GM12878 (cell line): ENCODE results near the gene FAM20A. TPM values are rescaled to one million over a fixed set of nuclear protein-coding genes. Genes with fewer than 3 reads are reported as not detected.

Experiments
- ATAC-seq: fragments of 200-7000 bp; cut with Tn5 transposase; 3 replicates; pipeline ENCODE4 v1.9.1; 2020; ENCODE audit warnings: mild to moderate bottlenecking, moderate library complexity
- BruUV-seq: library from RNA; stranded (reverse); fragments of 400-500 nt; replicated peaks from 2 replicates; lab custom pipeline; 2021; lab: Mats Ljungman, UMichigan
- CTCF ChIA-PET: fragments of 300-600 bp; sonication (Branson Sonifier 250); formaldehyde crosslinking; extraction: SDS; loops from one replicate; lab custom pipeline; 2021; ENCODE audit warnings: inconsistent platforms; lab: Yijun Ruan, JAX
- POLR2A ChIA-PET: fragments of 350-600 bp; formaldehyde crosslinking; extraction: SDS; loops from one replicate; lab custom pipeline; 2021; ENCODE audit warnings: inconsistent platforms; lab: Charles Lee
- RAD21 ChIA-PET: fragments of 300-600 bp; sonication (Branson Sonifier 250); formaldehyde crosslinking; loops from one replicate; lab custom pipeline; 2023; ENCODE audit warnings: antibody characterized with exemption; ENCODE audit not compliant: unreplicated experiment; lab: Charles Lee
- SMC1A ChIA-PET: fragments of 300-600 bp; sonication (Branson Sonifier 250); formaldehyde crosslinking; loops from one replicate; lab custom pipeline; 2023; ENCODE audit not compliant: unreplicated experiment, uncharacterized antibody; lab: Charles Lee
- DNase-seq: peaks from one replicate; pipeline ENCODE4 v3.0.0-alpha.2; 2011; ENCODE audit warnings: low read depth, low spot score
- FAIRE-seq: peaks from 3 replicates; lab custom pipeline; 2011; peaks lifted over from hg19 to GRCh38; lab: Jason Lieb, UNC
- H2AFZ ChIP-seq: 2 replicates; pipeline ENCODE4 v1.6.0; 2011; ENCODE audit warnings: low read depth, low read length, control low read depth; ENCODE audit not compliant: control insufficient read depth
- H3K27ac ChIP-seq: 2 replicates; pipeline ENCODE4 v1.5.1; 2011; ENCODE audit warnings: control low read depth; ENCODE audit not compliant: control insufficient read depth, insufficient read depth
- H3K27me3 ChIP-seq, 2 experiments: replicated peaks in 1 of 2; 2 replicates each; pipeline versions ENCODE4 v1.6.0 to v1.6.1; 2011; ENCODE audit warnings: low read length in 1 of 2; ENCODE audit not compliant: control insufficient read depth in 2 of 2, insufficient read depth in 2 of 2
- H3K36me3 ChIP-seq, 2 experiments: 2 replicates each; pipeline ENCODE4 v1.5.1; 2011; ENCODE audit warnings: low read length in 1 of 2; ENCODE audit not compliant: control insufficient read depth in 2 of 2, insufficient read depth in 2 of 2
- H3K4me1 ChIP-seq: 2 replicates; pipeline ENCODE4 v1.6.1; 2011; ENCODE audit warnings: mild to moderate bottlenecking, low read length, moderate library complexity, mixed read lengths; ENCODE audit not compliant: control insufficient read depth, insufficient read depth
- H3K4me2 ChIP-seq: 2 replicates; pipeline ENCODE4 v1.6.0; 2011; ENCODE audit warnings: control low read depth; ENCODE audit not compliant: control insufficient read depth, insufficient read depth
- H3K4me3 ChIP-seq: fragments of 200-600 bp; sonication (generic); 2 replicates; pipeline ENCODE4 v1.5.1; 2016
- H3K79me2 ChIP-seq: 2 replicates; pipeline ENCODE4 v1.6.0; 2011; ENCODE audit warnings: low read length; ENCODE audit not compliant: control insufficient read depth, insufficient read depth
- H3K9ac ChIP-seq: 2 replicates; pipeline ENCODE4 v1.8.0; 2011; ENCODE audit warnings: low read length, control low read depth, mixed read lengths; ENCODE audit not compliant: control insufficient read depth, insufficient read depth
- H3K9me3 ChIP-seq: replicated peaks from 3 replicates; pipeline ENCODE4 v1.5.1; 2011; ENCODE audit warnings: mild to moderate bottlenecking, low read length; ENCODE audit not compliant: control insufficient read depth, insufficient read depth
- H4K20me1 ChIP-seq: 2 replicates; pipeline ENCODE4 v1.6.0; 2011; ENCODE audit not compliant: control insufficient read depth, insufficient read depth
- CEBPB ChIP-seq, 2 experiments: fragments of 150-350 bp in 1 of 2; IDR thresholded peaks; 2 replicates each; pipeline ENCODE4 v1.6.1; 2012 to 2014; ENCODE audit warnings: low read depth in 2 of 2, low read length in 2 of 2, borderline replicate concordance in 1 of 2, inconsistent platforms in 1 of 2
- ESRRA ChIP-seq: IDR thresholded peaks from 2 replicates; pipeline ENCODE4 v1.6.1; 2012; ENCODE audit warnings: mild to moderate bottlenecking, low read length, improper control_type of control experiment
- HDAC2 ChIP-seq: fragments of 200-600 bp; sonication (generic); IDR thresholded peaks from 2 replicates; pipeline ENCODE4 v1.6.1; 2017
- MEF2B ChIP-seq: fragments of 450-650 bp; IDR thresholded peaks from 2 replicates; pipeline ENCODE4 v1.6.1; 2018; ENCODE audit warnings: mild to moderate bottlenecking, moderate library complexity; ENCODE audit not compliant: partially characterized antibody, poor library complexity, severe bottlenecking
- NBN ChIP-seq: fragments of 450-650 bp; IDR thresholded peaks from 2 replicates; pipeline ENCODE4 v1.6.1; 2016
- NR2F1 ChIP-seq: fragments of 450-650 bp; conservative IDR thresholded peaks from 2 replicates; pipeline ENCODE4 v1.6.1; 2017; ENCODE audit warnings: mild to moderate bottlenecking
- NRF1 ChIP-seq: conservative IDR thresholded peaks from 2 replicates; pipeline ENCODE4 v1.6.1; 2011; ENCODE audit warnings: mild to moderate bottlenecking, low read depth, low read length, improper control_type of control experiment
- POU2F2 ChIP-seq: IDR thresholded peaks from 3 replicates; pipeline ENCODE4 v1.6.1; 2011; ENCODE audit warnings: low read depth, mild to moderate bottlenecking, low read length, borderline replicate concordance
- TBL1XR1 ChIP-seq: IDR thresholded peaks from 2 replicates; pipeline ENCODE4 v1.6.1; 2012; ENCODE audit warnings: low read depth, low read length, improper control_type of control experiment
- TCF3 ChIP-seq: IDR thresholded peaks from 2 replicates; pipeline ENCODE4 v1.6.1; 2012; ENCODE audit warnings: low read depth, mild to moderate bottlenecking, low read length, borderline replicate concordance; ENCODE audit not compliant: insufficient read depth
- ZBED1 ChIP-seq: IDR thresholded peaks from 2 replicates; pipeline ENCODE4 v1.6.1; 2016; ENCODE audit warnings: borderline replicate concordance
- ZNF207 ChIP-seq: fragments of 450-650 bp; IDR thresholded peaks from 2 replicates; pipeline ENCODE4 v1.6.1; 2014; ENCODE audit warnings: antibody characterized with exemption, mild to moderate bottlenecking, borderline replicate concordance
- WGBS: methylation state at CpG from one replicate; pipeline ENCODE4 v1.1.6; 2016; ENCODE audit warnings: low lambda C conversion rate; ENCODE audit not compliant: insufficient replicate concordance, insufficient coverage; ENCODE audit errors: missing lambda C conversion rate; 5-methylcytosine and 5-hydroxymethylcytosine counted together
- in situ Hi-C: fragments of 300-500 bp; cut with MboI; formaldehyde crosslinking; loops from 9 replicates; pipeline ENCODE4 v1.14.3; 2018; ENCODE audit warnings: mixed read lengths
- intact Hi-C: fragments of 100-400 bp; cut with micrococcal nuclease; formaldehyde crosslinking; loops from one replicate; pipeline ENCODE4 v1.14.2; 2022; ENCODE audit not compliant: unreplicated experiment
- polyA plus RNA-seq, 11 experiments: library from polyadenylated mRNA; depleted of rRNA in 4 of 11; unstranded in 6 of 11; stranded (reverse) in 5 of 11; fragments of >200 nt; fragmentation: Nextera tagmentation in 4 of 11; fragmentation: Illumina TruSeq in 1 of 11; extraction: Ambion mirVana in 4 of 11; extraction: Trizol in 1 of 11; gene quantifications; 1 replicate in 1 of 11; 2 replicates in 10 of 11; pipeline versions ENCODE4 v1.2.1 to v1.2.3, GENCODE V29; 2011 to 2016; ENCODE audit warnings: inconsistent platforms in 2 of 11, missing spikeins in 2 of 11, low read depth in 1 of 11
- total RNA-seq, 4 experiments: library from RNA; depleted of rRNA in 3 of 4; stranded (reverse); fragments of >200 nt in 3 of 4; fragmentation: Illumina TruSeq in 1 of 4; extraction: Trizol in 1 of 4; gene quantifications; 2 replicates each; pipeline versions ENCODE4 v1.2.1 to v1.2.3, GENCODE V29; 2013 to 2021
- TF ChIP-seq, protein P1 (sequence below): fragments of 450-650 bp; IDR thresholded peaks from 2 replicates; pipeline ENCODE4 v1.6.1; 2017; ENCODE audit warnings: borderline replicate concordance
- TF ChIP-seq, protein P2 (sequence below): IDR thresholded peaks from 2 replicates; pipeline ENCODE4 v1.6.1; 2011; ENCODE audit warnings: borderline replicate concordance, low read depth, mild to moderate bottlenecking, moderate library complexity, mixed read lengths, low read length; ENCODE audit not compliant: insufficient read depth; ENCODE audit errors: extremely low read length
- TF ChIP-seq, protein P3 (sequence below): fragments of 450-650 bp; formaldehyde crosslinking; IDR thresholded peaks from 2 replicates; pipeline ENCODE4 v1.4.0; 2020; ENCODE audit warnings: mild to moderate bottlenecking, moderate library complexity

Gene FAM20A
- total and polyA plus RNA-seq, 10 of the 15 experiments (the other 5 are each of a cell fraction or from before 2014, with no cell fraction given): 0.13 TPM; not detected in 9

DNA sequence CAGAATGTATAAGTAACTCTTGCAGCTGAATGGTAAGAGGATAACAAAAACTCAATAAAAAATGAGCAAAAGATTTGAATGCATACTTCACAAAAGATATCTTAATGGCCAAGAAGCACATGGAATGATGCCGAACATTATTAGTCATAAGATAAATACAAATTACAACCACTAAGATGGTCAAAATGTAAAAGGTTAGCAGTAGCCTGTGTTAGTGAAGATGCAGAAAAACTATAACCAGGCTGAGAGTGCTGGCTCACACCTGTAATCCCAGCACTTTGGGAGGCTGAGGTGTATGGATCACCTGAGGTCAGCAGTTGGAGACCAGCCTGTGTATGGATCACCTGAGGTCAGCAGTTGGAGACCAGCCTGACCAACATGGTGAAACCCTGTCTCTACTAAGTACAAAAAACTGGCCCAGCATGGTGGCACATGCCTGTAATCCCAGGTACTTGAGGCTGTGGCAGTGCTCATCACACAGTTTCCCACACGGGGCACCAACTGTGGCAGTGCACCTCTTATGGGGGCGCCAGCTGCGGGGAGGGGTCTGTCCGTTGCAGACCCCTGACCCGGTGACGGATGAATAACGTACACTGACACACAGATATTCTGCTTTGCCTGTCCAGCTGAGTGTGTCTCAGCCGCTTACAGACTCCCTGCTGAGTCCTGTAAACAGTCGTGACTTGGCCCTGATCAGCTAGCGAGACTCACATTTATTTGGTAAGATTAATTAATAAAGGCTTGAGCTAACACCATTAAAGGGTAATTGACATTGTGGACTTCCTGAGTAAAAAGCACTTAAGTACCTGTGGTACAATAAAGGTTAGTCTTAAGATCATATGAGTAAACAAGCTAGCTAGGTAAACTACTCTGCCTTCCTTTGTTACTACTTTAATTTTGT is 45.7 kb upstream of the FAM20A start:
- H2AFZ ChIP-seq: no peak overlapping the region
- H3K4me3 ChIP-seq: no peak overlapping the region
- ChIA-PET RAD21 (no interaction called here), CTCF (interaction anchor here (0.8 kb wide), 1 partner anchor 32 kb away, joined by 3 read pairs; no protein-coding TSS in a partner anchor), POLR2A (no interaction called here), SMC1A (no interaction called here)
- H3K36me3 ChIP-seq: no peaks in the 10 kb centered on the region
- H3K4me2 ChIP-seq: no peak overlapping the region
- WGBS: 48% methylated on average over 11 of the region's 11 CpGs
- H3K9me3 ChIP-seq: no peaks in the 10 kb centered on the region
- DNase-seq (no peak), ATAC-seq (no peak), FAIRE-seq (no peak)
- in situ Hi-C loops: no loop called here
- H4K20me1 ChIP-seq: no peaks in the 10 kb centered on the region
- intact Hi-C loops: no loop called here
- BruUV-seq: no TSS peak
- H3K27me3 ChIP-seq: no peaks in the 10 kb centered on the region
- H3K9ac ChIP-seq: no peak overlapping the region
- H3K4me1 ChIP-seq: no peaks in the 10 kb centered on the region
- H3K79me2 ChIP-seq: no peaks in the 10 kb centered on the region
- no peak overlapping the region for H3K27ac ChIP-seq
- TF ChIP-seq NBN: no peak
- no peak for TF ChIP-seq NR2F1
- TF ChIP-seq, protein P1, sequence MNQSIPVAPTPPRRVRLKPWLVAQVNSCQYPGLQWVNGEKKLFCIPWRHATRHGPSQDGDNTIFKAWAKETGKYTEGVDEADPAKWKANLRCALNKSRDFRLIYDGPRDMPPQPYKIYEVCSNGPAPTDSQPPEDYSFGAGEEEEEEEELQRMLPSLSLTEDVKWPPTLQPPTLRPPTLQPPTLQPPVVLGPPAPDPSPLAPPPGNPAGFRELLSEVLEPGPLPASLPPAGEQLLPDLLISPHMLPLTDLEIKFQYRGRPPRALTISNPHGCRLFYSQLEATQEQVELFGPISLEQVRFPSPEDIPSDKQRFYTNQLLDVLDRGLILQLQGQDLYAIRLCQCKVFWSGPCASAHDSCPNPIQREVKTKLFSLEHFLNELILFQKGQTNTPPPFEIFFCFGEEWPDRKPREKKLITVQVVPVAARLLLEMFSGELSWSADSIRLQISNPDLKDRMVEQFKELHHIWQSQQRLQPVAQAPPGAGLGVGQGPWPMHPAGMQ: no peak
- TF ChIP-seq POU2F2: no peak
- TF ChIP-seq, protein P2, sequence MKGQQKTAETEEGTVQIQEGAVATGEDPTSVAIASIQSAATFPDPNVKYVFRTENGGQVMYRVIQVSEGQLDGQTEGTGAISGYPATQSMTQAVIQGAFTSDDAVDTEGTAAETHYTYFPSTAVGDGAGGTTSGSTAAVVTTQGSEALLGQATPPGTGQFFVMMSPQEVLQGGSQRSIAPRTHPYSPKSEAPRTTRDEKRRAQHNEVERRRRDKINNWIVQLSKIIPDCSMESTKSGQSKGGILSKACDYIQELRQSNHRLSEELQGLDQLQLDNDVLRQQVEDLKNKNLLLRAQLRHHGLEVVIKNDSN: no peak
- no peak for TF ChIP-seq ZBED1
- TF ChIP-seq TCF3: no peak
- TF ChIP-seq, protein P3, sequence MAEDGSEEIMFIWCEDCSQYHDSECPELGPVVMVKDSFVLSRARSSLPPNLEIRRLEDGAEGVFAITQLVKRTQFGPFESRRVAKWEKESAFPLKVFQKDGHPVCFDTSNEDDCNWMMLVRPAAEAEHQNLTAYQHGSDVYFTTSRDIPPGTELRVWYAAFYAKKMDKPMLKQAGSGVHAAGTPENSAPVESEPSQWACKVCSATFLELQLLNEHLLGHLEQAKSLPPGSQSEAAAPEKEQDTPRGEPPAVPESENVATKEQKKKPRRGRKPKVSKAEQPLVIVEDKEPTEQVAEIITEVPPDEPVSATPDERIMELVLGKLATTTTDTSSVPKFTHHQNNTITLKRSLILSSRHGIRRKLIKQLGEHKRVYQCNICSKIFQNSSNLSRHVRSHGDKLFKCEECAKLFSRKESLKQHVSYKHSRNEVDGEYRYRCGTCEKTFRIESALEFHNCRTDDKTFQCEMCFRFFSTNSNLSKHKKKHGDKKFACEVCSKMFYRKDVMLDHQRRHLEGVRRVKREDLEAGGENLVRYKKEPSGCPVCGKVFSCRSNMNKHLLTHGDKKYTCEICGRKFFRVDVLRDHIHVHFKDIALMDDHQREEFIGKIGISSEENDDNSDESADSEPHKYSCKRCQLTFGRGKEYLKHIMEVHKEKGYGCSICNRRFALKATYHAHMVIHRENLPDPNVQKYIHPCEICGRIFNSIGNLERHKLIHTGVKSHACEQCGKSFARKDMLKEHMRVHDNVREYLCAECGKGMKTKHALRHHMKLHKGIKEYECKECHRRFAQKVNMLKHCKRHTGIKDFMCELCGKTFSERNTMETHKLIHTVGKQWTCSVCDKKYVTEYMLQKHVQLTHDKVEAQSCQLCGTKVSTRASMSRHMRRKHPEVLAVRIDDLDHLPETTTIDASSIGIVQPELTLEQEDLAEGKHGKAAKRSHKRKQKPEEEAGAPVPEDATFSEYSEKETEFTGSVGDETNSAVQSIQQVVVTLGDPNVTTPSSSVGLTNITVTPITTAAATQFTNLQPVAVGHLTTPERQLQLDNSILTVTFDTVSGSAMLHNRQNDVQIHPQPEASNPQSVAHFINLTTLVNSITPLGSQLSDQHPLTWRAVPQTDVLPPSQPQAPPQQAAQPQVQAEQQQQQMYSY (CRISPR knock-in tag): no peak
- TF ChIP-seq HDAC2: no peak
- no peak for TF ChIP-seq ZNF207
- no peak for TF ChIP-seq NRF1
- no peak for TF ChIP-seq CEBPB (IDR thresholded peaks at IDR 0.05; ENCODE audit: borderline replicate concordance in 1 of 2, low read depth in 2 of 2, low read length in 2 of 2)
- no peak for TF ChIP-seq ESRRA
- no peak for TF ChIP-seq TBL1XR1
- TF ChIP-seq MEF2B: no peak
